ENCODE measurements around the gene FAM117A.

- no peak for TF ChIP-seq RAD21 (IDR thresholded peaks at IDR 0.05; ENCODE audit: low read length)
- TF ChIP-seq, protein P1, sequence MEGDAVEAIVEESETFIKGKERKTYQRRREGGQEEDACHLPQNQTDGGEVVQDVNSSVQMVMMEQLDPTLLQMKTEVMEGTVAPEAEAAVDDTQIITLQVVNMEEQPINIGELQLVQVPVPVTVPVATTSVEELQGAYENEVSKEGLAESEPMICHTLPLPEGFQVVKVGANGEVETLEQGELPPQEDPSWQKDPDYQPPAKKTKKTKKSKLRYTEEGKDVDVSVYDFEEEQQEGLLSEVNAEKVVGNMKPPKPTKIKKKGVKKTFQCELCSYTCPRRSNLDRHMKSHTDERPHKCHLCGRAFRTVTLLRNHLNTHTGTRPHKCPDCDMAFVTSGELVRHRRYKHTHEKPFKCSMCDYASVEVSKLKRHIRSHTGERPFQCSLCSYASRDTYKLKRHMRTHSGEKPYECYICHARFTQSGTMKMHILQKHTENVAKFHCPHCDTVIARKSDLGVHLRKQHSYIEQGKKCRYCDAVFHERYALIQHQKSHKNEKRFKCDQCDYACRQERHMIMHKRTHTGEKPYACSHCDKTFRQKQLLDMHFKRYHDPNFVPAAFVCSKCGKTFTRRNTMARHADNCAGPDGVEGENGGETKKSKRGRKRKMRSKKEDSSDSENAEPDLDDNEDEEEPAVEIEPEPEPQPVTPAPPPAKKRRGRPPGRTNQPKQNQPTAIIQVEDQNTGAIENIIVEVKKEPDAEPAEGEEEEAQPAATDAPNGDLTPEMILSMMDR (conservative IDR thresholded peaks at IDR 0.05; ENCODE audit: low read depth, low read length): no peak
Observed at GRCh38 chr17:49763735-49764558, at the start of gene FAM117A.
